ENCODE results near the gene KDM1A. TPM values are rescaled to one million over a fixed set of nuclear protein-coding genes. Genes with fewer than 3 reads are reported as not detected.

KDM1A gene
- total and polyA plus RNA-seq, 10 of the 15 experiments (the other 5 are each of a cell fraction or from before 2014, with no cell fraction given) = 39.2 to 118 (median 98.9) TPM

DNA sequence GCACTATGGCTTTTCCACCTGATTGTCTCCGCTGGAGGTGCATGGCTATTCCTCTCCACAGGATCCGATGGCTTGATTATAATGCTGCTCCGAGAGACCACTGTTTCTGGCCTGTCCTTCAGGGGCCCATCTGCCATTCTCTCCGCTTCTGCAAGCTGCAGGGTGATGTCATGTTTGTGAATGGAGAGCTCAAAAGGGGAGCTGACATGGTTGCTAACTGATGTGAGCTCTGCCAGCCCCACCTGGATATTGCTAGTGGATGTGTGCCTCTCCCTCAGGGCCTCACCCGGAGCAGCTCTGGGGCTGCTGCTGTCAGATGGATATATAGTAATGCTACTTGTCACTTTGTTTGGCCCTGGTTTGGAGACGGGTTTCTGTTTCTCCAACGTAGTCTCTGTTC, 72.3 kb downstream of the KDM1A start (continued):
- no peak for TF ChIP-seq NFXL1 (IDR thresholded peaks at IDR 0.05; ENCODE audit: borderline replicate concordance)
- TF ChIP-seq RAD21 (IDR thresholded peaks at IDR 0.05; ENCODE audit: insufficient read depth, low read depth, low read length) = no peak
- no peak for TF ChIP-seq ASH2L (IDR thresholded peaks at IDR 0.05; ENCODE audit: borderline replicate concordance, low read depth)
- TF ChIP-seq BCL3 (IDR thresholded peaks at IDR 0.05; ENCODE audit: borderline replicate concordance, insufficient read depth, low read depth, low read length, poor library complexity, severe bottlenecking) = no peak
- TF ChIP-seq, protein P1, sequence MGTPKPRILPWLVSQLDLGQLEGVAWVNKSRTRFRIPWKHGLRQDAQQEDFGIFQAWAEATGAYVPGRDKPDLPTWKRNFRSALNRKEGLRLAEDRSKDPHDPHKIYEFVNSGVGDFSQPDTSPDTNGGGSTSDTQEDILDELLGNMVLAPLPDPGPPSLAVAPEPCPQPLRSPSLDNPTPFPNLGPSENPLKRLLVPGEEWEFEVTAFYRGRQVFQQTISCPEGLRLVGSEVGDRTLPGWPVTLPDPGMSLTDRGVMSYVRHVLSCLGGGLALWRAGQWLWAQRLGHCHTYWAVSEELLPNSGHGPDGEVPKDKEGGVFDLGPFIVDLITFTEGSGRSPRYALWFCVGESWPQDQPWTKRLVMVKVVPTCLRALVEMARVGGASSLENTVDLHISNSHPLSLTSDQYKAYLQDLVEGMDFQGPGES (IDR thresholded peaks at IDR 0.05) = no peak
- no peak for TF ChIP-seq ATF7 (IDR thresholded peaks at IDR 0.05; ENCODE audit: low read depth)

GRCh38 chr1:23092447-23092846, 73.2 kb downstream of the KDM1A start:
- ChIA-PET CTCF (interaction anchor here (1.2 to 20.3 kb wide), 3 partner anchors 11 to 90 kb away, joined by 4 to 961 read pairs (median 7); no protein-coding TSS in a partner anchor), POLR2A (interaction anchor here (0.6 kb wide), 1 partner anchor 73 kb away, joined by 3 read pairs; no protein-coding TSS in a partner anchor), RAD21 (ENCODE audit: unreplicated experiment) (no interaction called here), SMC1A (ENCODE audit: uncharacterized antibody, unreplicated experiment) (interaction anchor here (1.2 to 5.8 kb wide), 4 partner anchors 11 to 102 kb away, joined by 3 to 110 read pairs (median 8); no protein-coding TSS in a partner anchor)
- in situ Hi-C loops (cut with MboI) = no loop called here
- H3K9ac ChIP-seq (ENCODE audit: control insufficient read depth, insufficient read depth, low read length) = no peak overlapping the region
- no peak for ATAC-seq
- no peak overlapping the region for H3K27ac ChIP-seq (ENCODE audit: control insufficient read depth, insufficient read depth)
- BruUV-seq (replicated peaks) = no TSS peak
- H3K9me3 ChIP-seq (replicated peaks; ENCODE audit: control insufficient read depth, insufficient read depth, low read length) = no peaks in the 10 kb centered on the region
- H3K4me3 ChIP-seq = no peak overlapping the region
- no peaks in the 10 kb centered on the region for H3K27me3 ChIP-seq (replicated peaks in 1 of 2; ENCODE audit: control insufficient read depth in 2 of 2, insufficient read depth in 2 of 2, low read length in 1 of 2)
- H4K20me1 ChIP-seq (ENCODE audit: control insufficient read depth, insufficient read depth) = no peaks in the 10 kb centered on the region
- H2AFZ ChIP-seq (ENCODE audit: control insufficient read depth, low read depth, low read length) = no peak overlapping the region
- DNase-seq (ENCODE audit: low read depth, low spot score) = no peak
- no peak overlapping the region for H3K4me2 ChIP-seq (ENCODE audit: control insufficient read depth, insufficient read depth)
- H3K79me2 ChIP-seq (ENCODE audit: control insufficient read depth, insufficient read depth, low read length) = no peaks in the 10 kb centered on the region
- peaks cover 8 to 21% of the 10 kb centered on the region in 2 experiments for H3K36me3 ChIP-seq (ENCODE audit: control insufficient read depth in 2 of 2, insufficient read depth in 2 of 2, low read length in 1 of 2)
- H3K4me1 ChIP-seq (ENCODE audit: control insufficient read depth, insufficient read depth, low read length) = no peaks in the 10 kb centered on the region
- intact Hi-C loops (cut with micrococcal nuclease; ENCODE audit: unreplicated experiment) = no loop called here
- no peak for FAIRE-seq
- WGBS (ENCODE audit: insufficient coverage, insufficient replicate concordance, low lambda C conversion rate, missing lambda C conversion rate) = 78% methylated on average over 12 of the region's 12 CpGs
- TF ChIP-seq FOS (IDR thresholded peaks at IDR 0.05; ENCODE audit: borderline replicate concordance, extremely low read depth, insufficient read length) (no peak), HDAC6 (IDR thresholded peaks at IDR 0.05; ENCODE audit: unreplicated experiment) (no peak), SMAD5 (IDR thresholded peaks at IDR 0.05; ENCODE audit: low read depth) (no peak), RELB (IDR thresholded peaks at IDR 0.05; ENCODE audit: low read depth) (no peak), NFIC (IDR thresholded peaks at IDR 0.05; ENCODE audit: low read depth, low read length) (no peak), FOXM1 (IDR thresholded peaks at IDR 0.05; ENCODE audit: low read depth, low read length) (no peak), HSF1 (IDR thresholded peaks at IDR 0.05; ENCODE audit: low read depth, low read length) (no peak)
- TF ChIP-seq, protein P2, sequence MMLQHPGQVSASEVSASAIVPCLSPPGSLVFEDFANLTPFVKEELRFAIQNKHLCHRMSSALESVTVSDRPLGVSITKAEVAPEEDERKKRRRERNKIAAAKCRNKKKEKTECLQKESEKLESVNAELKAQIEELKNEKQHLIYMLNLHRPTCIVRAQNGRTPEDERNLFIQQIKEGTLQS (IDR thresholded peaks at IDR 0.05; ENCODE audit: borderline replicate concordance, extremely low read depth, low read depth, low read length) = no peak

Data from GM12878 (cell line).